ENCODE data around the gene URI1.

DNA sequence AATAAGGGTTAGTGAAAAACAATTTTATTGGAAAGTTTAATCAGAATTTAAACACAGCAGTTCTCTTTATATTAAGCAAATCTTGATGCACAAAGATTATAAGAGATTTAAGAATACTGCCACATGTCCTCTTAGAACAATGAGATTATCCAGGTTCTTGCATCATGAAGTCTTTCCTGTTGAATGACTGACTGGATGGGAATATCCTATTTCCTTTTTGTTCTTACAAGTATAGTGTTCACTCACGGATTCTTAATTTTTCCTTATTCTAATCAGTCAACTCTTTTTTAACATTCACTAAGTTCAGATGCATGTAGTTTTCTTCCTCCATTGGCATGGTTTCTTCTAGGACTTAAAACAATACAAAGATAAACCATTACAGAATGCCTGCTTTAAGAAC, 10.1 kb downstream of the URI1 start:
- TF ChIP-seq, protein P1, sequence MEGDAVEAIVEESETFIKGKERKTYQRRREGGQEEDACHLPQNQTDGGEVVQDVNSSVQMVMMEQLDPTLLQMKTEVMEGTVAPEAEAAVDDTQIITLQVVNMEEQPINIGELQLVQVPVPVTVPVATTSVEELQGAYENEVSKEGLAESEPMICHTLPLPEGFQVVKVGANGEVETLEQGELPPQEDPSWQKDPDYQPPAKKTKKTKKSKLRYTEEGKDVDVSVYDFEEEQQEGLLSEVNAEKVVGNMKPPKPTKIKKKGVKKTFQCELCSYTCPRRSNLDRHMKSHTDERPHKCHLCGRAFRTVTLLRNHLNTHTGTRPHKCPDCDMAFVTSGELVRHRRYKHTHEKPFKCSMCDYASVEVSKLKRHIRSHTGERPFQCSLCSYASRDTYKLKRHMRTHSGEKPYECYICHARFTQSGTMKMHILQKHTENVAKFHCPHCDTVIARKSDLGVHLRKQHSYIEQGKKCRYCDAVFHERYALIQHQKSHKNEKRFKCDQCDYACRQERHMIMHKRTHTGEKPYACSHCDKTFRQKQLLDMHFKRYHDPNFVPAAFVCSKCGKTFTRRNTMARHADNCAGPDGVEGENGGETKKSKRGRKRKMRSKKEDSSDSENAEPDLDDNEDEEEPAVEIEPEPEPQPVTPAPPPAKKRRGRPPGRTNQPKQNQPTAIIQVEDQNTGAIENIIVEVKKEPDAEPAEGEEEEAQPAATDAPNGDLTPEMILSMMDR (IDR thresholded peaks at IDR 0.05), result no peak
- no peak for TF ChIP-seq POLR2A (IDR thresholded peaks at IDR 0.05)
- no peak for TF ChIP-seq POLR2AphosphoS5 (IDR thresholded peaks at IDR 0.05)
- TF ChIP-seq EP300 (IDR thresholded peaks at IDR 0.05; ENCODE audit: low read depth), result no peak
